Measurements from ENCODE around the gene PCNT. TPM values are rescaled to one million over a fixed set of nuclear protein-coding genes. Genes with fewer than 3 reads are reported as not detected.

Gene PCNT
- total RNA-seq, 1 experiment from 2014 or later = 34.0 TPM

GRCh38 chr21:46318464-46318845 is 5.5 kb upstream of the PCNT start:
- H3K27me3 Mint-ChIP-seq (ENCODE audit: insufficient read depth, unreplicated experiment) = no peaks in the 10 kb centered on the region
- H3K36me3 Mint-ChIP-seq (ENCODE audit: insufficient read depth, unreplicated experiment) = no peaks in the 10 kb centered on the region
- H3K4me3 Mint-ChIP-seq (ENCODE audit: unreplicated experiment) = no peak overlapping the region
- intact Hi-C loops (cut with micrococcal nuclease) = no loop called here
- BruUV-seq (replicated peaks) = no TSS peak
- H3K9me3 Mint-ChIP-seq (ENCODE audit: unreplicated experiment) = no peaks in the 10 kb centered on the region
- no peak overlapping the region for H3K27ac Mint-ChIP-seq (ENCODE audit: low read depth, unreplicated experiment)
- ChIA-PET CTCF (no interaction called here), POLR2A (no interaction called here)
- peaks cover 6% of the 10 kb centered on the region for H3K4me1 Mint-ChIP-seq (ENCODE audit: insufficient read depth, unreplicated experiment)
- no peak for DNase-seq (ENCODE audit: unreplicated experiment)
- TF ChIP-seq, protein P1, sequence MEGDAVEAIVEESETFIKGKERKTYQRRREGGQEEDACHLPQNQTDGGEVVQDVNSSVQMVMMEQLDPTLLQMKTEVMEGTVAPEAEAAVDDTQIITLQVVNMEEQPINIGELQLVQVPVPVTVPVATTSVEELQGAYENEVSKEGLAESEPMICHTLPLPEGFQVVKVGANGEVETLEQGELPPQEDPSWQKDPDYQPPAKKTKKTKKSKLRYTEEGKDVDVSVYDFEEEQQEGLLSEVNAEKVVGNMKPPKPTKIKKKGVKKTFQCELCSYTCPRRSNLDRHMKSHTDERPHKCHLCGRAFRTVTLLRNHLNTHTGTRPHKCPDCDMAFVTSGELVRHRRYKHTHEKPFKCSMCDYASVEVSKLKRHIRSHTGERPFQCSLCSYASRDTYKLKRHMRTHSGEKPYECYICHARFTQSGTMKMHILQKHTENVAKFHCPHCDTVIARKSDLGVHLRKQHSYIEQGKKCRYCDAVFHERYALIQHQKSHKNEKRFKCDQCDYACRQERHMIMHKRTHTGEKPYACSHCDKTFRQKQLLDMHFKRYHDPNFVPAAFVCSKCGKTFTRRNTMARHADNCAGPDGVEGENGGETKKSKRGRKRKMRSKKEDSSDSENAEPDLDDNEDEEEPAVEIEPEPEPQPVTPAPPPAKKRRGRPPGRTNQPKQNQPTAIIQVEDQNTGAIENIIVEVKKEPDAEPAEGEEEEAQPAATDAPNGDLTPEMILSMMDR (IDR thresholded peaks at IDR 0.05; ENCODE audit: unreplicated experiment) = no peak

- H3K27me3 Mint-ChIP-seq (ENCODE audit: insufficient read depth, unreplicated experiment) = no peaks in the 10 kb centered on the region
- POLR2A ChIA-PET = no interaction called here
- peaks cover 6% of the 10 kb centered on the region for H3K4me1 Mint-ChIP-seq (ENCODE audit: insufficient read depth, unreplicated experiment)
- BruUV-seq (replicated peaks) = no TSS peak
- DNase-seq (ENCODE audit: unreplicated experiment) = no peak
- intact Hi-C loops (cut with micrococcal nuclease) = no loop called here
- no peak overlapping the region for H3K27ac Mint-ChIP-seq (ENCODE audit: low read depth, unreplicated experiment)
- no peaks in the 10 kb centered on the region for H3K36me3 Mint-ChIP-seq (ENCODE audit: insufficient read depth, unreplicated experiment)
- CTCF ChIA-PET = no interaction called here
- no peaks in the 10 kb centered on the region for H3K9me3 Mint-ChIP-seq (ENCODE audit: unreplicated experiment)
- TF ChIP-seq, protein P1 (IDR thresholded peaks at IDR 0.05; ENCODE audit: unreplicated experiment) = no peak
- no peak overlapping the region for H3K4me3 Mint-ChIP-seq (ENCODE audit: unreplicated experiment)
These were observed 4.8 kb upstream of the PCNT start for GRCh38 chr21:46319186-46319585.

DNA sequence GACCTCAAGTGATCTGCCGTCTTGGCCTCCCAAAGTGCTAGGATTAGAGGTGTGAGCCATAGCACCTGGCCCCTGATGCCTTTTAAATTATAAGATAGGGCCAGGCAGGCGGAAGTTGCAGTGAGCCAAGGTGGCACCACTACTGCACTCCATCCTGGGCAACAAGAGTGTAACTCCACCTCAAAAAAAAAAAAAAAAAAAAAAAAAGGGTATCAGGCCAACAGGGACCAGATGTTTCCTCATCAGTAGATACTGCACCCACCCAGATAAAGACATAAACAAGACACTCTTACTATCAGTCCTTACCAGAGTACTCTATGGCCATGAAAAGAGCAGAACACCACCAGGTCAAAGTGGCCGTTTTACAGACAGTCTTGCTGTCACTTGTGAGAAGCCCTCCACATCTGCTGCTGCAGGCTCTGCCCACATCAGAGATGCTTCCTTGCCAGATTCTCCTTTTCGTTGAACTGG is 3.6 kb upstream of the PCNT start:
- Mint-ChIP-seq H3K27ac (ENCODE audit: low read depth, unreplicated experiment) (no peak overlapping the region), H3K4me1 (ENCODE audit: insufficient read depth, unreplicated experiment) (peaks cover 7% of the 10 kb centered on the region), H3K27me3 (ENCODE audit: insufficient read depth, unreplicated experiment) (no peaks in the 10 kb centered on the region), H3K36me3 (ENCODE audit: insufficient read depth, unreplicated experiment) (no peaks in the 10 kb centered on the region), H3K9me3 (ENCODE audit: unreplicated experiment) (no peaks in the 10 kb centered on the region), H3K4me3 (ENCODE audit: unreplicated experiment) (no peak overlapping the region)
- TF ChIP-seq, protein P1 (IDR thresholded peaks at IDR 0.05; ENCODE audit: unreplicated experiment) = no peak
- no TSS peak for BruUV-seq (replicated peaks)
- POLR2A ChIA-PET = no interaction called here
- intact Hi-C loops (cut with micrococcal nuclease) = no loop called here
- no peak for DNase-seq (ENCODE audit: unreplicated experiment)
- CTCF ChIA-PET = no interaction called here

GRCh38 chr21:46322351-46323226 is 1.4 kb upstream of the PCNT start:
- TF ChIP-seq, protein P1 (IDR thresholded peaks at IDR 0.05; ENCODE audit: unreplicated experiment) = no peak
- intact Hi-C loops (cut with micrococcal nuclease) = no loop called here
- BruUV-seq (replicated peaks) = no TSS peak
- H3K9me3 Mint-ChIP-seq (ENCODE audit: unreplicated experiment) = no peaks in the 10 kb centered on the region
- peak; percentile 21 for DNase-seq (ENCODE audit: unreplicated experiment)
- H3K27me3 Mint-ChIP-seq (ENCODE audit: insufficient read depth, unreplicated experiment) = no peaks in the 10 kb centered on the region
- H3K27ac Mint-ChIP-seq (ENCODE audit: low read depth, unreplicated experiment) = peak overlapping the region; percentile 75
- ChIA-PET POLR2A (interaction anchor here (0.7 to 1.8 kb wide), 12 partner anchors 9 to 315 kb away, joined by 3 to 15 read pairs (median 4); partner anchors contain the start of genes MCM3AP and YBEY), CTCF (interaction anchor here (0.7 kb wide), 1 partner anchor 98 kb away, joined by 3 read pairs; no protein-coding TSS in a partner anchor)
- H3K4me3 Mint-ChIP-seq (ENCODE audit: unreplicated experiment) = peak overlapping the region; percentile 86
- H3K36me3 Mint-ChIP-seq (ENCODE audit: insufficient read depth, unreplicated experiment) = peaks cover 11% of the 10 kb centered on the region
- peaks cover 18% of the 10 kb centered on the region for H3K4me1 Mint-ChIP-seq (ENCODE audit: insufficient read depth, unreplicated experiment)

All from MCF 10A (cell line).